GM19035 (cell line): ENCODE results near the gene SLC6A11.

Experiments used
- ATAC-seq: cut with Tn5 transposase; IDR thresholded peaks from one replicate; pipeline ENCODE4 v1.9.1; 2021; ENCODE audit not compliant: unreplicated experiment

Gene SLC6A11

GRCh38 chr3:10949197-10949596 is 133.2 kb downstream of the SLC6A11 start:
- no peak for ATAC-seq

GRCh38 chr3:10950476-10951294 is 134.7 kb downstream of the SLC6A11 start:
- ATAC-seq = no peak

GRCh38 chr3:10951295-10951926 is 135.4 kb downstream of the SLC6A11 start:
- ATAC-seq = no peak

- ATAC-seq = no peak
These were observed 136.5 kb downstream of the SLC6A11 start for GRCh38 chr3:10952525-10952924.

GRCh38 chr3:10954740-10955139 is 138.7 kb downstream of the SLC6A11 start:
- ATAC-seq = no peak

- ATAC-seq = no peak
These were observed 139.9 kb downstream of the SLC6A11 start for GRCh38 chr3:10955711-10956453.

- no peak for ATAC-seq
These were observed 140.5 kb downstream of the SLC6A11 start for GRCh38 chr3:10956531-10956930.

- no peak for ATAC-seq
These were observed 141.0 kb downstream of the SLC6A11 start for GRCh38 chr3:10956986-10957385.

GRCh38 chr3:10957976-10958749 is 142.1 kb downstream of the SLC6A11 start:
- no peak for ATAC-seq

GRCh38 chr3:10960255-10960654 is 144.2 kb downstream of the SLC6A11 start:
- ATAC-seq = no peak

- ATAC-seq = no peak
These were observed 145.9 kb downstream of the SLC6A11 start for GRCh38 chr3:10961921-10962320.

GRCh38 chr3:10962481-10963036 is 146.5 kb downstream of the SLC6A11 start:
- ATAC-seq = no peak

- ATAC-seq = no peak
These were observed 148.6 kb downstream of the SLC6A11 start for GRCh38 chr3:10964537-10965167.

GRCh38 chr3:10968401-10968800 is 152.4 kb downstream of the SLC6A11 start:
- ATAC-seq = no peak

- ATAC-seq = no peak
These were observed 154.4 kb downstream of the SLC6A11 start for GRCh38 chr3:10970306-10970960.

- ATAC-seq = no peak
These were observed 156.2 kb downstream of the SLC6A11 start for GRCh38 chr3:10972072-10972782.

GRCh38 chr3:10973046-10973595 is 157.1 kb downstream of the SLC6A11 start:
- no peak for ATAC-seq

- no peak for ATAC-seq
These were observed 158.1 kb downstream of the SLC6A11 start for GRCh38 chr3:10974131-10974530.
